Subcutaneous adipose tissue (tissue), 4 donors: ENCODE data around the gene EXTL1. TPM values are rescaled to one million over a fixed set of nuclear protein-coding genes. Genes with fewer than 3 reads are reported as not detected.

Source experiments
- total RNA-seq, 4 donors: library from RNA; depleted of rRNA; stranded (reverse); fragments of >200 nt; gene quantifications; one replicate each; pipeline ENCODE4 v1.1.0, GENCODE V29; 2016
- TF ChIP-seq, protein P1 (sequence below): fragments of 450-650 bp; IDR thresholded peaks from one replicate; pipeline ENCODE4 v1.5.1; 2016; ENCODE audit warnings: low read depth, mild to moderate bottlenecking, control low read depth, antibody characterized with exemption, moderate library complexity

EXTL1 gene
- total RNA-seq, 4 donors from 2014 or later: not detected

DNA sequence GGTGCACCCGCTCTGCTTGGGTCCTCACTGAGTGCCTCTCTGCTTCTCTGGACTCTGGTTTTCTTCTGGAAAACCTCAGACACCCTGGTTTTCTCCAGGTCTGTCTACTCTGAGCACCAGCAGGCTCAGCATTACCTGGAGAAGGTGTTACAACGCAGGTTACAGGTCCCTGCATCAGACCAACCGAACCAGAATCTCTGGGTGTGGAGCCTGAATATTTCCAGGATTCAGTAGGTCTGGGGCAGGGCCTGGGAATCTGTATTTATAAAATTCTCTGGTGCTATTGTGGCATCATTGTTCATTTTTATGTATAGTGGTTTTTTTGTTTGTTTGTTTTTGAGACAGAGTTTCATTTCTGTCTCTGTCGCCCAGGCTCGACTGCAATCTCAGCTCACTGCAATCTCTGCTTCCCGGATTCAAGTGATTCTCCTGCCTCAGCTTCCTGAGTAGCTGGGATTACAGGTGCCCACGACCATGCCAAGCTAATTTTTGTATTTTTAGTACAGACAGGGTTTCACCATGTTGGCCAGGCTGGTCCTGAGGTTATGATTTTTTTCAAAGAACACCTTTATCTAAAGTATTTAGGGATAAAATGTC lies 25.8 kb downstream of the EXTL1 start:
- TF ChIP-seq, protein P1, sequence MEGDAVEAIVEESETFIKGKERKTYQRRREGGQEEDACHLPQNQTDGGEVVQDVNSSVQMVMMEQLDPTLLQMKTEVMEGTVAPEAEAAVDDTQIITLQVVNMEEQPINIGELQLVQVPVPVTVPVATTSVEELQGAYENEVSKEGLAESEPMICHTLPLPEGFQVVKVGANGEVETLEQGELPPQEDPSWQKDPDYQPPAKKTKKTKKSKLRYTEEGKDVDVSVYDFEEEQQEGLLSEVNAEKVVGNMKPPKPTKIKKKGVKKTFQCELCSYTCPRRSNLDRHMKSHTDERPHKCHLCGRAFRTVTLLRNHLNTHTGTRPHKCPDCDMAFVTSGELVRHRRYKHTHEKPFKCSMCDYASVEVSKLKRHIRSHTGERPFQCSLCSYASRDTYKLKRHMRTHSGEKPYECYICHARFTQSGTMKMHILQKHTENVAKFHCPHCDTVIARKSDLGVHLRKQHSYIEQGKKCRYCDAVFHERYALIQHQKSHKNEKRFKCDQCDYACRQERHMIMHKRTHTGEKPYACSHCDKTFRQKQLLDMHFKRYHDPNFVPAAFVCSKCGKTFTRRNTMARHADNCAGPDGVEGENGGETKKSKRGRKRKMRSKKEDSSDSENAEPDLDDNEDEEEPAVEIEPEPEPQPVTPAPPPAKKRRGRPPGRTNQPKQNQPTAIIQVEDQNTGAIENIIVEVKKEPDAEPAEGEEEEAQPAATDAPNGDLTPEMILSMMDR: no peak

- TF ChIP-seq, protein P1: no peak
Measured at GRCh38 chr1:26049531-26050247, 28.1 kb downstream of the EXTL1 start.

DNA sequence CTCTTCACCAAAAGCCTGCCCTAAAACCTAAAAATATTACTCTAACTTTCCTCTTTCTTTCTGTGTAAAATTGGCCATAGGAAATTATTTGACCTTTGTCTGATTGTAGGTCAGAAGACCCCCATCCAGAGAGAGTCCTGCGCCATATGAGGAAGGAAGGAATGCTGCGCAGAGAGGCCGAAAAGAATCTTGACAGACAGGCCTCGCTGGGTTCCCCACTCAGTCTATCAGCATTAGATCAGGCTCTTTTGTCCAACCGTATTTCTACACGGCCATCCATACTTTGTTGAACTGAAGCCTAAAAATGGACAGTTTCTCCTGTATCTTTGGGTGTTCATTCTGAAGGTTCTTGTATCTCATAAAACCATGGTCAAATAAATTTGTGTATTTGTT lies 28.7 kb downstream of the EXTL1 start:
- TF ChIP-seq, protein P1: no peak

- TF ChIP-seq, protein P1: no peak
Measured at GRCh38 chr1:26053718-26054560, 32.4 kb downstream of the EXTL1 start.

DNA sequence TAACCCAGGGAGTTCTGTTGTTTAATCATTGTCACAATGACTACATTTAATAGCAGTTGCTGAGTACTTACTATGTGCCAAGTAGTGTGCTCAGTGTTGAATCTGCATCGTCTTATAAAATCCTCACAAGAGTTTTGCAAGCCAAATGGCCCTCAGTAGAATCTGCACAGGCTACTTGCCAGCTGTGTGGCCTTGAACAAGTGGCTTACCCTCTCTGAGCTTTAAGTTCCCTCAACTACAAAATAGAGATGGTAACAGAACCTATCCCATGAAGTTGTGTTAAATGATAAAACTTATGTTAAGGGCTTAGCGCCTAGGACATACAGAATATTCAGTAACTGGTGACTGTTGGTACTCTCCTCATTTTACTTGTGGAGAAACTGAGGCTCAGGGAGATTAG lies 33.5 kb downstream of the EXTL1 start:
- TF ChIP-seq, protein P1: no peak

DNA sequence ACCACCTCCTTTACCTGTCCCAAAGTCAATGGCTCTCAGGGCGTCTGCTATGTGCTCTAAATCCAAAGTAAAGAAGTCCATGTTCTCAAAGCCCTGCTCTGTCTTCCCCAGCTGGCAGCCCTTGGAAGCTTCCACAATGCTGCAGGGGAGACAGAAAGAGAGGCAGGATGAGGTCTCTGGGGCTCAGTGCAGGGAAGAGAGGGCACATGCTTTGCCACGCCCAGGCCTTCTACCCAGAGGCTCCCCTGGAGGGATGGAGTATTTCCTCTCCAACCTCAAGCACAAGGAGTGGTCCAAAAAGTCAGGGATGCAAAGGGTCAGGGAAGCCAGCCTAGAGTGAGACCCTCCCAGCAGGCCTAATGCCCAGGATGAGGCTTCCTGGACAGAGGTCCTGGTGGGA lies 35.6 kb downstream of the EXTL1 start:
- TF ChIP-seq, protein P1: no peak

DNA sequence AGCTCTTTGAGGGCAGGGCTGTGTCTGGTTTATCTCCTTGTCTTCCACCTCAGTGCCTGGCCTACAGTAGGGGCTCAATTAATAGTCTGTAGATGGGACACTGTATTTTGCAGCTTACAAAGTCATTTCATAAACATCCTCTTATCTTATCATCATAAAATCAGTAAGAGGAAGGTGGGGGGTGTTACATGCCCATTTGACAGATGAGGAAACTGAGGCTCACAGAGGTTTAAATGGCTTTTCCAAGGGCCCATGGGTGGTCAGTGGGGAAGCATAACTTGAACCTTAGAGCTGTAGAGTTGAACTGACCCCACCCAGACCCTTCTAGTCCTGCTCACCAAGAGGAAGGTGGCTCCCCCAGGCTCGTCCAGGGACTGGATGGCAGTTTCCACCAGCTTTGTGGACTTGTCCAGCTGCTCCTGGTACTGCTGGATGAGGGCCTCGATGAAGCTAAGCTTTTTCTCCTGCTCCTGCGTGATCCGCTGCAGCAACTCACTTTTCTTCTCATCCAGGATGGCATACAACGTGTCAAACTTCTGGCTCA lies 36.5 kb downstream of the EXTL1 start:
- TF ChIP-seq, protein P1: no peak
